GM12874 (cell line): ENCODE measurements around the gene NKX6-1.

Experiments
- TF ChIP-seq, protein P1 (sequence below): IDR thresholded peaks from 2 replicates; pipeline ENCODE4 v1.5.1; 2011; ENCODE audit warnings: low read depth, mild to moderate bottlenecking, control low read depth, low read length, moderate library complexity; ENCODE audit not compliant: insufficient read depth

Gene NKX6-1

DNA sequence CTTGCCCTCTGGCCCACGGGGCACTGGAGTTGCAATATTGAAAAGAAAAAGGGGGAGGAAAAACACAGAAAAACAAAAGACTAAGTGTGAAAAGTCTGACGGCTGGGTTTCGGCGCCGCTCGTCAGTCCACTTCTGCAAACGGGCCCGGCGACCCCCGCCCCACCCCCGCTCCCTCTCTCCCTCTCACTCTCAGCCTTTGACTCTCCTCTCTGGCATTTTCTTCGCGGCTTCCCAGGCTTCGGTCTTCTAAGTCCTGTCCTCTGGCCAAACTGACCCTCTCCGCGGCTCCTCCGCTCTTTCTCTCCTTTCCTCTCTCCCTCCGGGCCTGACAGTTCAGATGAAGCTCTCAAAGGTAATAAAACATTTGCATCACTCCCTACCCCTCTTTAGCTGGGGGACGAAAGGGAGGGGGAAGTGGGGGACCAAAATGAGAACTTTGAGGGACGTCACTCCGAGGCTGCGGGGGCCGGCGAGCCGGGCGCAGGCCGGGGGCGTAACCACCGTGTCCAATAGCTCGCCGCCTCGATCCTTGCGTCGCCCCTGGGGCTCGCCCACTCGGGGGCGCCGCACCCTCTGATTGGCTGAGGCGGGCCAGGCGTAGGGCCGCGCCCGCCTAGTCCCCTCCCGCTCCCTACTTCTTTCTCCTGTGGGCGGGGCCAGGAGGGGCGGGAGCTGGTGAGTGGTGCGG is at the start of gene NKX6-1:
NKX6-1 (minus strand) TSS at position 358 of the 689 bp plus-strand sequence. CDS start 1,064 bp downstream, outside the sequence.
- TF ChIP-seq, protein P1, sequence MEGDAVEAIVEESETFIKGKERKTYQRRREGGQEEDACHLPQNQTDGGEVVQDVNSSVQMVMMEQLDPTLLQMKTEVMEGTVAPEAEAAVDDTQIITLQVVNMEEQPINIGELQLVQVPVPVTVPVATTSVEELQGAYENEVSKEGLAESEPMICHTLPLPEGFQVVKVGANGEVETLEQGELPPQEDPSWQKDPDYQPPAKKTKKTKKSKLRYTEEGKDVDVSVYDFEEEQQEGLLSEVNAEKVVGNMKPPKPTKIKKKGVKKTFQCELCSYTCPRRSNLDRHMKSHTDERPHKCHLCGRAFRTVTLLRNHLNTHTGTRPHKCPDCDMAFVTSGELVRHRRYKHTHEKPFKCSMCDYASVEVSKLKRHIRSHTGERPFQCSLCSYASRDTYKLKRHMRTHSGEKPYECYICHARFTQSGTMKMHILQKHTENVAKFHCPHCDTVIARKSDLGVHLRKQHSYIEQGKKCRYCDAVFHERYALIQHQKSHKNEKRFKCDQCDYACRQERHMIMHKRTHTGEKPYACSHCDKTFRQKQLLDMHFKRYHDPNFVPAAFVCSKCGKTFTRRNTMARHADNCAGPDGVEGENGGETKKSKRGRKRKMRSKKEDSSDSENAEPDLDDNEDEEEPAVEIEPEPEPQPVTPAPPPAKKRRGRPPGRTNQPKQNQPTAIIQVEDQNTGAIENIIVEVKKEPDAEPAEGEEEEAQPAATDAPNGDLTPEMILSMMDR, result no peak

DNA sequence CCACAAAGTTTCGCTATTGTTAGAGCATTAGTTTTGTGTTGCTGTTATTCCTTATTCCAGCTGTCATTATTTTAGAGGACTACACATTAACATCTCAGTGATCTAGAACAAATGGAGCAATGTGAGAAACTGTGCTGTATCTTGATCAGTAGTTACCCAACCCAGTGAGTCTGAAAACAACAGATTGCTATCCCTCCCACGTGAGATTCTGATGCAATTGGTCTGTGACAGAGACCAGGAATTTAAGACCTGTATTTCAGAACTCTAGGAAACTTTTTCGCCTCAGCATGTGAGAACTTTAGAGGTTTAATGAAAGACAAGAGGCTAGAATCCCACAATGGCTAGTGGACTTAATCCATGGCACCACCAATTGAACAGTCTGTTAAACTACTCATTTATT is 48.1 kb upstream of the NKX6-1 start:
- TF ChIP-seq, protein P1, result no peak

DNA sequence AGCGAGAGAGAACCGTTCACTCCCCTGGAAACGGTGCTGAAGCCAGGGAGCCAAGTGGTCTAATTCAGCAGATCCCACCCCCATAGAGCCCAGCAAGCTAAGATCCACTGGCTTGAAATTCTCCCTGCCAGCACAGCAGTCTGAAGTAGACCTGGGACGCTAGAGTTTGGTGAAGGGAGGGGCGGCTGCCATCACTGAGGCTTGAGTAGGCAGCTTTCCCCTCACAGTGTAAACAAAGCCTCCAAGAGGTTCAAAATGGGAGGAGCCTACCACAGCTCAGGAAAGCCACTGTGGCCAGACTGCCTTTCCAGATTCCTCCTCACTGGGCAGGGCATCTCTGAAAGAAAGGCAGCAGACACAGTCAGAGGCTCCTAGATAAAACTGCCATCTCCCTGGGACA is 46.0 kb upstream of the NKX6-1 start:
- TF ChIP-seq, protein P1, result no peak

DNA sequence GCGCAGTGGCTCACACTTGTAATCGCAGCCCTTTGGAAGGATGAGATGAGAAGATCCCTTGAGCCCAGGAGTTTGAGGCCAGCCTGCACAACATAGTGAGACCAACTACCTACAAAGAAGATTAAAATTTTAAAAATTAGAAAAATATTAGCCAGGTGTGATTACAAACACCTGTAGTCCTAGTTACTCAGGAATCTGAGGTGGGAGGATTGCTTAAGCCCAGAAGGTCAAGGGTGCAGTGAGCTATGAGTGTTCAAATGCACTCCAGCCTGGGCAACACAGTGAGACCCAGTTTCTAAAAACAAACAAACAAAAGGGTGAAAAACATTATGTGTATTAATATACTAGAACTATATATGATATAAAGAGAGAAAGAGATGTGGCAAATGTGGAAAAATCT is 36.8 kb upstream of the NKX6-1 start:
- TF ChIP-seq, protein P1, result no peak

DNA sequence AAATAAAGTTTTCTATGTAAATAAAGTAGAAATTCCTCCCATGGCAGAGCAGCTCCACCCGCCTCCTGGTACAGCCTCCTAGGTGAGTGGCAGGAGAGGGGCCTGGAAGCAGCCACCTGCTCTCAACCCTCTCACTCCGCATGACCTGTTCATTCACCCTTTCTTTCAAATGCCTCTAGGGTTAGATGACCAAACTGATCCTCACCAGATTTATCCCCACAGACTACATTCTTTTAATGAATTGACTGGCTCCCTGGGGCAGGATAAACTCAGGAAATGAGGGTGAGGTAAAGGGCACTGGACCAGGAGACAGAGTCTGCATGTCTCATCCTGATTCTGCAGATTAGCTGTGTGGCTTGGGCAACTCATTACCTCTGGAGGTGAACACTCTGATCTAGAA is 32.6 kb upstream of the NKX6-1 start:
- TF ChIP-seq, protein P1, result no peak

DNA sequence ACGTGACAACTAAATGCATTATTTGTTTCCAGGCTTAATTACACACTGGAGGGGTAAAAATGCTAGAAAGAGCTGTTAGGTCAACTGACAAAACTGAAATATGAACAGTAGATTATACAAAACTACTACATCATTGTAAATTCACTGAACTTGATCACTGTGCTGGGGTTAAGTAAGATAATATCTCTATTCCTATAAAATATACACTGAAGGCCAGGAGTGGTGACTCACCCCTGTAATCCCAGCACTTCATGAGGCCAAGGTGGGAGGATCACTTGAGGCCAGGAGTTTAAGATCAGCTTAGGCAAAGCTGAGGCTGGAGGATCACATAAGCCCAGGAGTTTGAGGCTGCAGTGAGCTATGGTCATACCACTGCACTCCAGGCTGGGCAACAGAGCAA is 31.8 kb upstream of the NKX6-1 start:
- TF ChIP-seq, protein P1, result no peak

DNA sequence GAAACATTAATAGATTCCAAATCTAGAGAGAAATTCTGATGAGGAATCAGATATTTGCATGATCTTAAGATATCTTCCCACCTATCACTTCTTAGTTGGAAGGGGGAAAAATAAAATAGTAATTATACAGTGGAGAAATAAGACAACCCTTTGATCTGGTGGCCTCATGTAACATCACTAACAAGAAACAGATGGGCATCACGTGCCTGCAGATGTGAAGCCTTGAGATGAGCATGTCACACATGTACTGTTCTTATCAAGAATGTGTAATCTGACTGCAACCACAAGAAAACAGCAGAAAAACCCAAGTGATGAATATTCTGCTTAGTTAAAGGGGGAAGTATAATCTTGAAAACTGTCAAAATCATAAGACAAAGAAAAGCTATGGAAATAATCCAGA is 31.4 kb upstream of the NKX6-1 start:
- TF ChIP-seq, protein P1, result no peak
